H1 (cell line): ENCODE results near the gene ARL2BP. TPM values are rescaled to one million over a fixed set of nuclear protein-coding genes. Genes with fewer than 3 reads are reported as not detected.

Source experiments
- CTCF ChIA-PET: fragments of 300-600 bp; sonication (Branson Sonifier 250); formaldehyde crosslinking; loops from one replicate; lab custom pipeline; 2021; ENCODE audit not compliant: partially characterized antibody; lab: Charles Lee
- POLR2A ChIA-PET: fragments of 300-600 bp; sonication (Branson Sonifier 250); formaldehyde crosslinking; loops from one replicate; lab custom pipeline; 2021; ENCODE audit warnings: inconsistent platforms; ENCODE audit not compliant: partially characterized antibody; lab: Charles Lee
- DNase-seq, 2 experiments: peaks; one replicate each; pipeline versions ENCODE4 v3.0.0 to v3.0.0-alpha.2; 2010 to 2022; ENCODE audit warnings: low spot score in 2 of 2, low read depth in 1 of 2, mixed read lengths in 1 of 2
- FAIRE-seq: peaks from 2 replicates; lab custom pipeline; 2011; peaks lifted over from hg19 to GRCh38; lab: Jason Lieb, UNC
- H2AFZ ChIP-seq: 2 replicates; pipeline ENCODE4 v1.8.1; 2012; ENCODE audit warnings: low read length, inconsistent platforms
- H2AK5ac ChIP-seq: 2 replicates; pipeline ENCODE4 v1.6.1; 2013; ENCODE audit warnings: low read depth, low read length
- H2BK120ac ChIP-seq: replicated peaks from 2 replicates; pipeline ENCODE3; 2013; ENCODE audit warnings: low read depth, low read length, inconsistent platforms
- H2BK12ac ChIP-seq: 2 replicates; pipeline ENCODE4 v1.6.1; 2013; ENCODE audit warnings: low read depth, low read length
- H2BK15ac ChIP-seq: 2 replicates; pipeline ENCODE4 v1.6.1; 2013; ENCODE audit warnings: low read length
- H2BK20ac ChIP-seq: 2 replicates; pipeline ENCODE4 v1.6.1; 2013; ENCODE audit warnings: low read length
- H2BK5ac ChIP-seq: 2 replicates; pipeline ENCODE4 v1.6.1; 2013; ENCODE audit warnings: low read depth, low read length
- H3K14ac ChIP-seq: 2 replicates; pipeline ENCODE4 v1.6.1; 2013; ENCODE audit warnings: inconsistent platforms; ENCODE audit not compliant: insufficient read length
- H3K18ac ChIP-seq: 2 replicates; pipeline ENCODE4 v1.6.1; 2013; ENCODE audit warnings: low read length; ENCODE audit errors: extremely low read depth
- H3K23ac ChIP-seq: 2 replicates; pipeline ENCODE4 v1.6.1; 2013; ENCODE audit warnings: inconsistent platforms; ENCODE audit not compliant: insufficient read length
- H3K23me2 ChIP-seq: 2 replicates; pipeline ENCODE4 v1.6.1; 2013; ENCODE audit warnings: low read depth, low read length
- H3K27ac ChIP-seq: 2 replicates; pipeline ENCODE4 v1.6.1; 2011; ENCODE audit warnings: low read depth, low read length, inconsistent platforms
- H3K27me3 ChIP-seq, 4 experiments: replicated peaks in 1 of 4; 1 replicate in 1 of 4; 2 replicates in 3 of 4; pipeline versions ENCODE4 v1.6.1 to v1.8.1; 2011 to 2013; ENCODE audit warnings: low read length in 3 of 4, mild to moderate bottlenecking in 3 of 4, inconsistent platforms in 2 of 4, mixed read lengths in 2 of 4, moderate library complexity in 1 of 4; ENCODE audit not compliant: control insufficient read depth in 3 of 4, insufficient read depth in 3 of 4; ENCODE audit errors: extremely low read depth in 1 of 4
- H3K36me3 ChIP-seq, 4 experiments: 2 replicates each; pipeline versions ENCODE4 v1.6.1 to v1.8.1; 2011 to 2013; ENCODE audit warnings: mild to moderate bottlenecking in 4 of 4, low read length in 3 of 4, moderate library complexity in 2 of 4, control low read depth in 1 of 4, inconsistent platforms in 1 of 4; ENCODE audit not compliant: insufficient read depth in 4 of 4, control insufficient read depth in 2 of 4
- H3K4ac ChIP-seq: replicated peaks from 2 replicates; pipeline ENCODE3; 2013; ENCODE audit warnings: low read length, low read depth, mixed read lengths, inconsistent platforms; ENCODE audit not compliant: insufficient read length
- H3K4me1 ChIP-seq, 4 experiments: replicated peaks in 1 of 4; 1 replicate in 1 of 4; 2 replicates in 3 of 4; pipeline versions ENCODE4 v1.6.1 to v1.8.1; 2011 to 2013; ENCODE audit warnings: low read length in 3 of 4, inconsistent platforms in 2 of 4, mixed read lengths in 1 of 4; ENCODE audit not compliant: insufficient read depth in 4 of 4, control insufficient read depth in 3 of 4
- H3K4me2 ChIP-seq, 2 experiments: 2 replicates each; pipeline versions ENCODE4 v1.6.1 to v1.8.1; 2011 to 2013; ENCODE audit warnings: low read depth in 2 of 2, low read length in 2 of 2, control low read depth in 1 of 2, inconsistent platforms in 1 of 2, mild to moderate bottlenecking in 1 of 2; ENCODE audit not compliant: insufficient read depth in 1 of 2
- H3K4me3 ChIP-seq, 4 experiments: fragments of 200-600, 300-600 bp in 1 of 4; sonication (generic), shearing (Covaris generic), sonication (Bioruptor Twin) in 1 of 4; 2 replicates each; pipeline versions ENCODE4 v1.5.1 to v1.8.1; 2011 to 2016; ENCODE audit warnings: low read length in 4 of 4, low read depth in 3 of 4, control low read depth in 2 of 4, inconsistent platforms in 2 of 4, mild to moderate bottlenecking in 2 of 4, mixed read lengths in 1 of 4, moderate library complexity in 1 of 4; ENCODE audit not compliant: insufficient read depth in 2 of 4; ENCODE audit errors: extremely low read depth in 1 of 4
- H3K56ac ChIP-seq: replicated peaks from 2 replicates; pipeline ENCODE3; 2013; ENCODE audit warnings: low read depth, mild to moderate bottlenecking, mixed read lengths, low read length, inconsistent platforms; ENCODE audit not compliant: insufficient read length
- H3K79me1 ChIP-seq: 2 replicates; pipeline ENCODE4 v1.6.1; 2013; ENCODE audit warnings: low read depth, low read length, control low read depth
- H3K79me2 ChIP-seq, 2 experiments: 2 replicates each; pipeline versions ENCODE4 v1.6.1 to v1.8.1; 2012 to 2013; ENCODE audit warnings: low read length in 2 of 2, mild to moderate bottlenecking in 2 of 2, inconsistent platforms in 1 of 2; ENCODE audit not compliant: insufficient read depth in 2 of 2, control insufficient read depth in 1 of 2
- H3K9ac ChIP-seq, 4 experiments: replicated peaks in 1 of 4; 1 replicate in 1 of 4; 2 replicates in 3 of 4; pipeline versions ENCODE4 v1.6.1 to v1.8.1; 2011 to 2013; ENCODE audit warnings: low read depth in 3 of 4, low read length in 3 of 4, control low read depth in 2 of 4, mild to moderate bottlenecking in 2 of 4, moderate library complexity in 2 of 4, inconsistent platforms in 1 of 4; ENCODE audit errors: extremely low read depth in 1 of 4
- H3K9me3 ChIP-seq, 2 experiments: 2 replicates each; pipeline versions ENCODE4 v1.6.1 to v1.8.1; 2012 to 2013; ENCODE audit warnings: mild to moderate bottlenecking in 2 of 2, moderate library complexity in 2 of 2, control low read depth in 1 of 2, inconsistent platforms in 1 of 2, low read depth in 1 of 2, low read length in 1 of 2, mixed read lengths in 1 of 2; ENCODE audit not compliant: insufficient read depth in 2 of 2
- H4K20me1 ChIP-seq, 2 experiments: replicated peaks in 1 of 2; 2 replicates each; pipeline versions ENCODE3 to v1.8.1; 2011 to 2013; ENCODE audit warnings: inconsistent platforms in 2 of 2, low read length in 2 of 2, mild to moderate bottlenecking in 1 of 2; ENCODE audit not compliant: insufficient read depth in 2 of 2, control insufficient read depth in 1 of 2
- H4K5ac ChIP-seq: 2 replicates; pipeline ENCODE4 v1.6.1; 2013; ENCODE audit warnings: low read length, low read depth, mixed read lengths, inconsistent platforms; ENCODE audit not compliant: insufficient read length
- H4K8ac ChIP-seq: 2 replicates; pipeline ENCODE4 v1.8.0; 2013; ENCODE audit warnings: mild to moderate bottlenecking, moderate library complexity, low read length, inconsistent platforms; ENCODE audit not compliant: insufficient read depth; ENCODE audit errors: extremely low read depth
- H4K91ac ChIP-seq: replicated peaks from 2 replicates; pipeline ENCODE3; 2013; ENCODE audit warnings: low read length, mixed read lengths, inconsistent platforms; ENCODE audit not compliant: insufficient read length
- BRCA1 ChIP-seq: IDR thresholded peaks from 2 replicates; pipeline ENCODE4 v1.6.1; 2012; ENCODE audit warnings: low read depth, low read length, improper control_type of control experiment
- EP300 ChIP-seq, 2 experiments: IDR thresholded peaks; 1 replicate in 1 of 2; 2 replicates in 1 of 2; pipeline ENCODE4 v1.6.1; 2011 to 2012; ENCODE audit warnings: low read depth in 2 of 2, low read length in 2 of 2, mild to moderate bottlenecking in 2 of 2, borderline replicate concordance in 1 of 2, inconsistent platforms in 1 of 2, moderate library complexity in 1 of 2
- PHF8 ChIP-seq: fragments of 200-600 bp; sonication (generic); conservative IDR thresholded peaks from 2 replicates; pipeline ENCODE4 v1.7.1; 2012; ENCODE audit warnings: low read depth, mild to moderate bottlenecking, inconsistent platforms, low read length, moderate library complexity
- WGBS, 2 experiments: shearing (Covaris generic) in 1 of 2; methylation state at CpG; one replicate each; pipeline versions ENCODE4 v1.1.6 to v1.1.7; 2013 to 2015; ENCODE audit warnings: low lambda C conversion rate in 2 of 2, mixed read lengths in 2 of 2, inconsistent platforms in 1 of 2, low coverage in 1 of 2, missing lambda C conversion rate in 1 of 2; ENCODE audit not compliant: insufficient replicate concordance in 2 of 2, insufficient coverage in 1 of 2, insufficient read length in 1 of 2; ENCODE audit errors: extremely low coverage in 1 of 2, missing lambda C conversion rate in 1 of 2; 5-methylcytosine and 5-hydroxymethylcytosine counted together
- polyA plus RNA-seq, 7 experiments: library from polyadenylated mRNA; depleted of rRNA in 3 of 7; stranded (reverse) in 5 of 7; unstranded in 2 of 7; fragments of >200 nt in 5 of 7; fragments of 200-250 nt in 2 of 7; gene quantifications; 1 replicate in 5 of 7; 2 replicates in 1 of 7; 4 replicates in 1 of 7; pipeline versions ENCODE4 v1.2.1 to v1.2.3, GENCODE V29; 2011 to 2013; ENCODE audit warnings: missing spikeins in 2 of 7, mixed read lengths in 2 of 7
- total RNA-seq: library from RNA; stranded (reverse); fragmentation: NEBNext Ultra II Directional; extraction: Animal tissue kit (Norgen Biotek cat#: 25700); gene quantifications from 2 replicates; pipeline ENCODE4 v1.2.1, GENCODE V29; 2021
- TF ChIP-seq, protein P1 (sequence below), 3 experiments: IDR thresholded peaks; 1 replicate in 2 of 3; 2 replicates in 1 of 3; pipeline versions ENCODE4 v1.5.1 to v1.6.1; 2011; ENCODE audit warnings: low read length in 3 of 3, mild to moderate bottlenecking in 3 of 3, inconsistent platforms in 2 of 3, low read depth in 1 of 3, moderate library complexity in 1 of 3; ENCODE audit not compliant: insufficient read depth in 1 of 3; ENCODE audit errors: control extremely low read depth in 1 of 3

The ARL2BP gene
- total and polyA plus RNA-seq, 2 of the 8 experiments (the other 6 are each of a cell fraction or from before 2014, with no cell fraction given) = 13.6 to 18.3 TPM

DNA sequence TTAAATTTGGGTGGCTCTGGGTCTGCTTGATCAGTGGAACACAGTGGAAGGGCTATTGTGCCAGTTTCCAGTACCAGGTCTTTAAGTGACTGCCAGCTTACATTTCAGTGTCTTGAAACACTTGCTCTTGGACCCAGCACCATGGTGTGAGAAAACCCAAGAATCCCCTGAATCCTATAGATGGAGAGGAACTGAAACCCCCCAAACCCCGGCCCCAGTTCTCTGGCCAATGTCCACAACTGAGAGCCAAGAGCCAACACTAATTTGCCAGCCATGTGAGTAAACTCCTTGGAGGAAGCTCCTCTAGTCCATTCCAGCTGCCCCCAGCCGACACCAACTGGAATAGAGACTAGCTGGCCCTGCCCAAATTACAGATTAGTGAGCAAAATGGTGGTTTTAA, 2.4 kb upstream of the ARL2BP start:
- Histone ChIP-seq H4K91ac (no peak overlapping the region), H2AFZ (no peak overlapping the region), H3K27me3 (no peaks in the 10 kb centered on the region)

More for the DNA sequence above, 2.4 kb upstream of the ARL2BP start:
- peaks cover 3% of the 10 kb centered on the region for H3K23me2 ChIP-seq
- H3K9me3 ChIP-seq = no peaks in the 10 kb centered on the region
- H3K4me2 ChIP-seq = no peak overlapping the region
- H2AK5ac ChIP-seq = no peak overlapping the region
- DNase-seq (no peak), FAIRE-seq (no peak)
- no peaks in the 10 kb centered on the region for H4K20me1 ChIP-seq
- no peak overlapping the region for H3K14ac ChIP-seq
- H3K56ac ChIP-seq = no peak overlapping the region
- no peak overlapping the region for H2BK12ac ChIP-seq
- H2BK120ac ChIP-seq = no peak overlapping the region
- H2BK5ac ChIP-seq = no peak overlapping the region
- H3K4me1 ChIP-seq = no peaks in the 10 kb centered on the region; a peak in 1 of 7 replicates
- no peak overlapping the region for H2BK15ac ChIP-seq
- ChIA-PET POLR2A (interaction anchor here (1.8 kb wide), 1 partner anchor 13 kb away, joined by 6 read pairs; no protein-coding TSS in a partner anchor), CTCF (interaction anchor here (0.8 to 2.5 kb wide), 3 partner anchors 55 to 174 kb away, joined by 3 to 7 read pairs (median 4); partner anchors contain the start of gene CPNE2)
- H3K79me1 ChIP-seq = no peaks in the 10 kb centered on the region
- no peak overlapping the region for H3K18ac ChIP-seq
- H3K4ac ChIP-seq = no peak overlapping the region
- H4K5ac ChIP-seq = no peak overlapping the region
- H3K9ac ChIP-seq = no peak overlapping the region
- TF ChIP-seq BRCA1 = no peak
- TF ChIP-seq PHF8 = no peak
- TF ChIP-seq, protein P1, sequence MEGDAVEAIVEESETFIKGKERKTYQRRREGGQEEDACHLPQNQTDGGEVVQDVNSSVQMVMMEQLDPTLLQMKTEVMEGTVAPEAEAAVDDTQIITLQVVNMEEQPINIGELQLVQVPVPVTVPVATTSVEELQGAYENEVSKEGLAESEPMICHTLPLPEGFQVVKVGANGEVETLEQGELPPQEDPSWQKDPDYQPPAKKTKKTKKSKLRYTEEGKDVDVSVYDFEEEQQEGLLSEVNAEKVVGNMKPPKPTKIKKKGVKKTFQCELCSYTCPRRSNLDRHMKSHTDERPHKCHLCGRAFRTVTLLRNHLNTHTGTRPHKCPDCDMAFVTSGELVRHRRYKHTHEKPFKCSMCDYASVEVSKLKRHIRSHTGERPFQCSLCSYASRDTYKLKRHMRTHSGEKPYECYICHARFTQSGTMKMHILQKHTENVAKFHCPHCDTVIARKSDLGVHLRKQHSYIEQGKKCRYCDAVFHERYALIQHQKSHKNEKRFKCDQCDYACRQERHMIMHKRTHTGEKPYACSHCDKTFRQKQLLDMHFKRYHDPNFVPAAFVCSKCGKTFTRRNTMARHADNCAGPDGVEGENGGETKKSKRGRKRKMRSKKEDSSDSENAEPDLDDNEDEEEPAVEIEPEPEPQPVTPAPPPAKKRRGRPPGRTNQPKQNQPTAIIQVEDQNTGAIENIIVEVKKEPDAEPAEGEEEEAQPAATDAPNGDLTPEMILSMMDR (IDR thresholded peaks at IDR 0.05; ENCODE audit: control extremely low read depth in 1 of 3, insufficient read depth in 1 of 3, low read depth in 1 of 3, low read length in 3 of 3) = no peak
- no peak for TF ChIP-seq EP300 (IDR thresholded peaks at IDR 0.05; ENCODE audit: borderline replicate concordance in 1 of 2, low read depth in 2 of 2, low read length in 2 of 2)
- WGBS, 2 experiments = 86% methylated on average over 2 of the region's 2 CpGs; no CpG with 5 or more reads in 1 of the 2 experiments
- H2BK20ac ChIP-seq = no peak overlapping the region
- no peaks in the 10 kb centered on the region for H3K79me2 ChIP-seq
- no peak overlapping the region for H3K27ac ChIP-seq
- H4K8ac ChIP-seq = no peak overlapping the region
- H3K23ac ChIP-seq = no peak overlapping the region
- no peak overlapping the region for H3K4me3 ChIP-seq
- H3K36me3 ChIP-seq = peaks cover 0 to 10% (median 1%) of the 10 kb centered on the region in 4 experiments; a peak in 4 of 8 replicates
